Keratinocyte (primary cell): Measurements from ENCODE around the gene AKAP6.

ENCODE experiments used
- EZH2 ChIP-seq: IDR thresholded peaks from one replicate; pipeline ENCODE4 v1.6.1; 2012; ENCODE audit warnings: inconsistent platforms, mild to moderate bottlenecking, low read length, moderate library complexity
- TF ChIP-seq, protein P1 (sequence below), 3 experiments: IDR thresholded peaks in 1 of 3; conservative IDR thresholded peaks in 1 of 3; optimal IDR thresholded peaks in 1 of 3; 2 replicates in 2 of 3; 3 replicates in 1 of 3; pipeline versions ENCODE3 to v1.5.1; 2011; ENCODE audit warnings: low read length in 3 of 3, mild to moderate bottlenecking in 3 of 3, moderate library complexity in 2 of 3, control low read depth in 1 of 3, inconsistent platforms in 1 of 3; ENCODE audit not compliant: insufficient read depth in 2 of 3; ENCODE audit errors: extremely low read depth in 1 of 3

- TF ChIP-seq, protein P1, sequence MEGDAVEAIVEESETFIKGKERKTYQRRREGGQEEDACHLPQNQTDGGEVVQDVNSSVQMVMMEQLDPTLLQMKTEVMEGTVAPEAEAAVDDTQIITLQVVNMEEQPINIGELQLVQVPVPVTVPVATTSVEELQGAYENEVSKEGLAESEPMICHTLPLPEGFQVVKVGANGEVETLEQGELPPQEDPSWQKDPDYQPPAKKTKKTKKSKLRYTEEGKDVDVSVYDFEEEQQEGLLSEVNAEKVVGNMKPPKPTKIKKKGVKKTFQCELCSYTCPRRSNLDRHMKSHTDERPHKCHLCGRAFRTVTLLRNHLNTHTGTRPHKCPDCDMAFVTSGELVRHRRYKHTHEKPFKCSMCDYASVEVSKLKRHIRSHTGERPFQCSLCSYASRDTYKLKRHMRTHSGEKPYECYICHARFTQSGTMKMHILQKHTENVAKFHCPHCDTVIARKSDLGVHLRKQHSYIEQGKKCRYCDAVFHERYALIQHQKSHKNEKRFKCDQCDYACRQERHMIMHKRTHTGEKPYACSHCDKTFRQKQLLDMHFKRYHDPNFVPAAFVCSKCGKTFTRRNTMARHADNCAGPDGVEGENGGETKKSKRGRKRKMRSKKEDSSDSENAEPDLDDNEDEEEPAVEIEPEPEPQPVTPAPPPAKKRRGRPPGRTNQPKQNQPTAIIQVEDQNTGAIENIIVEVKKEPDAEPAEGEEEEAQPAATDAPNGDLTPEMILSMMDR (optimal IDR thresholded peaks at IDR 0.05 in 1 of 3, IDR thresholded peaks at IDR 0.05 in 1 of 3, conservative IDR thresholded peaks at IDR 0.05 in 1 of 3; ENCODE audit: extremely low read depth in 1 of 3, insufficient read depth in 2 of 3, low read length in 3 of 3) = no peak
- TF ChIP-seq EZH2 = no peak
Observed at GRCh38 chr14:32514681-32515080, 185.6 kb downstream of the AKAP6 start.
